Measurements from ENCODE around the gene WRNIP1. TPM values are rescaled to one million over a fixed set of nuclear protein-coding genes. Genes with fewer than 3 reads are reported as not detected.
"Not testable (repeated sequence)": the region's sequence is repeated elsewhere in the genome, so short reads cannot be mapped to it uniquely, and the experiment has no call there.

Gene WRNIP1
- total RNA-seq, 4 donors from 2014 or later, result 56.9 to 66.7 (median 63.4) TPM

DNA sequence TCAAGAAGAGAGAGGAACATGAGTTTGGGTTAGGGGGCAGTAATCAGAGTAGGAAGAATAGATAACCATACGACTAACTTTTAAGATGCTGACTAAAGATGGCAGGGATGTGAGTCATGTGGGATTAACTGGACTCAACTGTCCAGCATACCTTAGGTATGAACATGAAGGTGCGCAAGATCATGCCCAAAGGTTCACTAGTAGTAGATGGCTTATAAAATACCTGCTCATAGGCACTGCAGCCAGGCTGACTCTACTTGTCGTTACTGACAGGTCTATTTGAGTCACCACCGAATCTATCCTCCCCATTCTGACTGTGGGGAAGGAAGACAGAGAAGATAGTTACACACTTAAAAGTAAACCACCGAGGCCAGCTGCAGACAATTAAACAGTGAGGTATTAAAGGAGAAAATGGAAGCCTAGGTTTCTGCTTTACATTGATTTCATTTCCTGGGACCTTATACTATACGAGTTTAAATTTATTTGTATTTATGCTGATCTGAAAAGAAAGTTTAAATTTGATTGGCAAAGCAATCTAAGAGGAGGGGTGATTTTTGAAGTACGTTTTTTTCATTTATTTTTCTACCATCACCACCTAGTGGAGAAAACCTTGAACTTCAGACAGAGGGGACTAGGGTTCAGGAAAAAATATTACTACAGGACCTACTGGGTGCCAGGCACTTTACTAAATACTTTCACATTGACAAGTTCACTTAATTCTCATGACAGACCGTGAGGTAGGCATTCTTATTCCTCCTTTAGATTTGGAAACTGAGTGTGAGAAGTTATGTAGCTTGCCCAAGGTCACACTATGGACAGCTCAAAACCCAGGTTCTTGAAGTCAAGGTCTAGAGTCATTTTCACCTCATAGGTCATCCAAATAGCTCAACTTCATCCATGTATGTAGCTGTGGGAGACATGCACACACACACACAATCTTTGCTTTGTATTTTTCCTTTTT lies 4.0 kb upstream of the WRNIP1 start:
- no peaks in the 10 kb centered on the region for H3K9me3 ChIP-seq
- TF ChIP-seq EP300 (IDR thresholded peaks at IDR 0.05) (no peak), CTCF (IDR thresholded peaks at IDR 0.05) (peak in 1 of 2 donors; percentile 25), POLR2A (IDR thresholded peaks at IDR 0.05) (no peak), POLR2AphosphoS5 (IDR thresholded peaks at IDR 0.05) (no peak)
- 72% methylated on average over 8 of the region's 8 CpGs for WGBS
- no peak overlapping the region for H3K27ac ChIP-seq
- DNase-seq (ENCODE audit: low spot score in 2 of 2), result no peak
- H3K27me3 ChIP-seq, result no peaks in the 10 kb centered on the region
- no peaks in the 10 kb centered on the region for H3K36me3 ChIP-seq
- H3K4me1 ChIP-seq, result peaks cover 9% of the 10 kb centered on the region
- no peak overlapping the region for H3K4me3 ChIP-seq

- H3K4me1 ChIP-seq, result peaks cover 26% of the 10 kb centered on the region
- DNase-seq (ENCODE audit: low spot score in 2 of 2); H3K4me3 ChIP-seq; H3K27me3 ChIP-seq; H3K36me3 ChIP-seq; H3K9me3 ChIP-seq; H3K27ac ChIP-seq: not testable (repeated sequence)
- WGBS, result 96% methylated on average over 4 of the region's 4 CpGs
These were observed 2.3 kb upstream of the WRNIP1 start for GRCh38 chr6:2762868-2763267.

GRCh38 chr6:2763345-2763841 lies 1.8 kb upstream of the WRNIP1 start:
- no peaks in the 10 kb centered on the region for H3K9me3 ChIP-seq
- H3K27ac ChIP-seq, result no peak overlapping the region
- no peaks in the 10 kb centered on the region for H3K36me3 ChIP-seq
- H3K4me3 ChIP-seq, result no peak overlapping the region
- peaks cover 31% of the 10 kb centered on the region for H3K4me1 ChIP-seq
- TF ChIP-seq POLR2AphosphoS5 (IDR thresholded peaks at IDR 0.05) (no peak), POLR2A (IDR thresholded peaks at IDR 0.05) (no peak), CTCF (IDR thresholded peaks at IDR 0.05) (no peak), EP300 (IDR thresholded peaks at IDR 0.05) (no peak)
- WGBS, result 96% methylated on average over 22 of the region's 36 CpGs
- no peaks in the 10 kb centered on the region for H3K27me3 ChIP-seq
- DNase-seq (ENCODE audit: low spot score in 2 of 2), result peak in 1 of 2 donors; percentile 75

- H3K36me3 ChIP-seq, result no peaks in the 10 kb centered on the region
- H3K27me3 ChIP-seq, result no peaks in the 10 kb centered on the region
- peaks cover 37% of the 10 kb centered on the region for H3K4me1 ChIP-seq
- no peaks in the 10 kb centered on the region for H3K9me3 ChIP-seq
- H3K27ac ChIP-seq, result peak overlapping the region; percentile 97
- H3K4me3 ChIP-seq, result peak overlapping the region; percentile 98
- WGBS, result 82% methylated on average over 27 of the region's 27 CpGs
- DNase-seq (ENCODE audit: low spot score in 2 of 2), result no peak
- TF ChIP-seq CTCF (IDR thresholded peaks at IDR 0.05), result no peak
- no peak for TF ChIP-seq POLR2A (IDR thresholded peaks at IDR 0.05)
- no peak for TF ChIP-seq POLR2AphosphoS5 (IDR thresholded peaks at IDR 0.05)
- TF ChIP-seq EP300 (IDR thresholded peaks at IDR 0.05), result no peak
These were observed 1.2 kb upstream of the WRNIP1 start for GRCh38 chr6:2763876-2764540.

DNA sequence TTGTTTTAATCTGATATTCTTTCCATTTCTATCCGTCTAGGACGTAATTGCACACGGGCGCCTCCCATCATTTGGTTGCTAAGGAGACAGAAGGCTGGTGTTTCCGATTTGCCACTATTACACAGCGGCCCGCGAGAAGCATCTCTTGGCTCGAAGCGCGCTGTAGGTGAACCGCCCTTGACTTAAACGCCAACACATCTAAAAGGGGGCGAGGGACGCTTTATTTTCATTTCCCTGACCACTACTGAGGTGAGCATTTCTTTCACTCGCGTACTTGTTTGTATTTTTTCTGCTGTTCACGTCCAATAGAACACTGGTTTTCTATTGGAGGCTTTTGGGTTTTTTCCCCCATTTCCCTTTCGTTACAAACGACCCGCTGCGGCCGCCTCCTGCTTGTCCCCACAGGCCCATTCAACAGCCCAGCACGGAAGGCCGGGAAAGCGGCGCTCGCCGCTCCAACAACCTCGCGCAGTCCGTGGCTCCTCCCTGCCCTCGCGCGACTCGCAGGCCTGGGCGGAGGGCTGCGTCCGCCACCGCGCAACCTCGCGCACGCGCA lies 505 bp upstream of the WRNIP1 start:
- Histone ChIP-seq H3K4me1 (peaks cover 44% of the 10 kb centered on the region), H3K27me3 (no peaks in the 10 kb centered on the region), H3K9me3 (no peaks in the 10 kb centered on the region), H3K27ac (peak overlapping the region; percentile 97), H3K36me3 (no peaks in the 10 kb centered on the region), H3K4me3 (peak overlapping the region; percentile 98)
- peak; percentile 76 to 79 for DNase-seq (ENCODE audit: low spot score in 2 of 2)
- TF ChIP-seq POLR2AphosphoS5 (IDR thresholded peaks at IDR 0.05), result no peak
- no peak for TF ChIP-seq POLR2A (IDR thresholded peaks at IDR 0.05)
- TF ChIP-seq CTCF (IDR thresholded peaks at IDR 0.05), result no peak
- TF ChIP-seq EP300 (IDR thresholded peaks at IDR 0.05), result no peak
- under 1% methylated on average over 43 of the region's 45 CpGs for WGBS
